ENCODE data around the gene DRG2. TPM values are rescaled to one million over a fixed set of nuclear protein-coding genes. Genes with fewer than 3 reads are reported as not detected.

DRG2 gene
- polyA plus RNA-seq, 1 donor from 2014 or later, result 40.6 TPM

- Histone ChIP-seq H3K9me3 (ENCODE audit: low read length) (no peaks in the 10 kb centered on the region), H3K9me2 (ENCODE audit: insufficient read depth, low read length) (no peaks in the 10 kb centered on the region), H3F3A (ENCODE audit: insufficient read depth, low read length, poor library complexity, severe bottlenecking) (no peaks in the 10 kb centered on the region), H3K27me3 (ENCODE audit: insufficient read depth, low read depth, low read length) (no peaks in the 10 kb centered on the region), H4K20me1 (ENCODE audit: insufficient read depth) (no peaks in the 10 kb centered on the region), H3K27ac (ENCODE audit: low read length) (no peak overlapping the region), H3K36me3 (ENCODE audit: insufficient read depth, low read length) (no peaks in the 10 kb centered on the region), H3K79me2 (replicated peaks; ENCODE audit: insufficient read depth, low read length) (no peaks in the 10 kb centered on the region), H3K4me2 (ENCODE audit: low read length) (no peak overlapping the region), H2AFZ (ENCODE audit: low read depth, low read length) (no peak overlapping the region), H3K9ac (ENCODE audit: low read length) (no peak overlapping the region), H3K4me3 (ENCODE audit: low read length) (no peak overlapping the region)
- TF ChIP-seq TAF1 (IDR thresholded peaks at IDR 0.05; ENCODE audit: low read depth) (no peak), EZH2 (IDR thresholded peaks at IDR 0.05; ENCODE audit: borderline replicate concordance, insufficient read depth, low read length, poor library complexity, severe bottlenecking) (no peak)
Observed at GRCh38 chr17:18065546-18065945, 22.2 kb upstream of the DRG2 start.

DNA sequence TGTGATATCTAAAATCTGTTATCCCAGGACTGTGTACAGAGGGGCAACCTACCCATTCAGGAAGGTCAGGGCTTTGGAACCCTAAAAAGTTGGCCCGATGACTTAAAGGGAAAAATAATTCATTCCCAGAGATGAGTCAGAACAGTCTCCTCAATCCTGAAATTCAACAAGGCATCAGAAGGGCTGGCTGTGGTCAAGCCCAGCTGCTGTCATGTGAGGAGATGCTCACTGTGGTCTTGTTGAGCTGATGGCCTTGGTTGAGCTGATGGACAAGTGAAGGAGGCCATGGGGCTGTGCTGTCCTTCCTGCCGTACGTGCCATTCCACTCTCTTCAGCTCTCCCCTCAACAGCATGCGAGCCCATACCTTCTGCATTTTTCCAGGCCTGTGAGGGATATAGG lies 20.9 kb upstream of the DRG2 start:
- H2AFZ ChIP-seq (ENCODE audit: low read depth, low read length), result no peak overlapping the region
- H3K27me3 ChIP-seq (ENCODE audit: insufficient read depth, low read depth, low read length), result no peaks in the 10 kb centered on the region
- H3K9ac ChIP-seq (ENCODE audit: low read length), result no peak overlapping the region
- H3K27ac ChIP-seq (ENCODE audit: low read length), result no peak overlapping the region
- no peaks in the 10 kb centered on the region for H3K9me2 ChIP-seq (ENCODE audit: insufficient read depth, low read length)
- H3K4me2 ChIP-seq (ENCODE audit: low read length), result no peak overlapping the region
- H4K20me1 ChIP-seq (ENCODE audit: insufficient read depth), result no peaks in the 10 kb centered on the region
- TF ChIP-seq RAD21 (conservative IDR thresholded peaks at IDR 0.05) (no peak), POLR2AphosphoS5 (IDR thresholded peaks at IDR 0.05) (no peak), EP300 (conservative IDR thresholded peaks at IDR 0.05; ENCODE audit: poor library complexity, severe bottlenecking) (no peak), MXI1 (conservative IDR thresholded peaks at IDR 0.05; ENCODE audit: poor library complexity, severe bottlenecking) (no peak), TAF1 (IDR thresholded peaks at IDR 0.05; ENCODE audit: low read depth) (no peak)
- TF ChIP-seq, protein P1, sequence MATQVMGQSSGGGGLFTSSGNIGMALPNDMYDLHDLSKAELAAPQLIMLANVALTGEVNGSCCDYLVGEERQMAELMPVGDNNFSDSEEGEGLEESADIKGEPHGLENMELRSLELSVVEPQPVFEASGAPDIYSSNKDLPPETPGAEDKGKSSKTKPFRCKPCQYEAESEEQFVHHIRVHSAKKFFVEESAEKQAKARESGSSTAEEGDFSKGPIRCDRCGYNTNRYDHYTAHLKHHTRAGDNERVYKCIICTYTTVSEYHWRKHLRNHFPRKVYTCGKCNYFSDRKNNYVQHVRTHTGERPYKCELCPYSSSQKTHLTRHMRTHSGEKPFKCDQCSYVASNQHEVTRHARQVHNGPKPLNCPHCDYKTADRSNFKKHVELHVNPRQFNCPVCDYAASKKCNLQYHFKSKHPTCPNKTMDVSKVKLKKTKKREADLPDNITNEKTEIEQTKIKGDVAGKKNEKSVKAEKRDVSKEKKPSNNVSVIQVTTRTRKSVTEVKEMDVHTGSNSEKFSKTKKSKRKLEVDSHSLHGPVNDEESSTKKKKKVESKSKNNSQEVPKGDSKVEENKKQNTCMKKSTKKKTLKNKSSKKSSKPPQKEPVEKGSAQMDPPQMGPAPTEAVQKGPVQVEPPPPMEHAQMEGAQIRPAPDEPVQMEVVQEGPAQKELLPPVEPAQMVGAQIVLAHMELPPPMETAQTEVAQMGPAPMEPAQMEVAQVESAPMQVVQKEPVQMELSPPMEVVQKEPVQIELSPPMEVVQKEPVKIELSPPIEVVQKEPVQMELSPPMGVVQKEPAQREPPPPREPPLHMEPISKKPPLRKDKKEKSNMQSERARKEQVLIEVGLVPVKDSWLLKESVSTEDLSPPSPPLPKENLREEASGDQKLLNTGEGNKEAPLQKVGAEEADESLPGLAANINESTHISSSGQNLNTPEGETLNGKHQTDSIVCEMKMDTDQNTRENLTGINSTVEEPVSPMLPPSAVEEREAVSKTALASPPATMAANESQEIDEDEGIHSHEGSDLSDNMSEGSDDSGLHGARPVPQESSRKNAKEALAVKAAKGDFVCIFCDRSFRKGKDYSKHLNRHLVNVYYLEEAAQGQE (IDR thresholded peaks at IDR 0.05; ENCODE audit: borderline replicate concordance), result no peak
- no peaks in the 10 kb centered on the region for H3F3A ChIP-seq (ENCODE audit: insufficient read depth, low read length, poor library complexity, severe bottlenecking)
- H3K36me3 ChIP-seq (ENCODE audit: insufficient read depth, low read length), result no peaks in the 10 kb centered on the region
- H3K4me3 ChIP-seq (ENCODE audit: low read length), result no peak overlapping the region
- H3K9me3 ChIP-seq (ENCODE audit: low read length), result no peaks in the 10 kb centered on the region
- H3K79me2 ChIP-seq (replicated peaks; ENCODE audit: insufficient read depth, low read length), result no peaks in the 10 kb centered on the region

DNA sequence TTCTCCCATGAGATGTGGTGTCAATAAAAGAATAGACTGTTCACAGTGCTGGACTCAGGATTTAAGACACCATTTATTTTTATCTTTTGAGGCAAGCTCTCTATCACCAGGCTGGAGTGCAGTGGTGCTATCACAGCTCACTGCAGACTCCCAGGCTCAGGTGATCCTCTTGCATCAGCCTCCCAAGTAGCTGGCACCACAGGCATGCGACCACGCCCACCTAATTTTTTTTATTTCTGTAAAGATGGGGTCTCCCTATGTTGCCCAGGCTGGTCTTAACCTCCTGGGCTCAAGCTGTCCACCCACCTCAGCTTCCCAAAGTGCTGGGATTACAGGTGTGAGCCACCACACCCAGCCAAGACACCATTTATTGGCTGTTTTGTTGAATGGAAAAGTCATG lies 18.6 kb upstream of the DRG2 start:
- H4K20me1 ChIP-seq (ENCODE audit: insufficient read depth), result no peaks in the 10 kb centered on the region
- no peaks in the 10 kb centered on the region for H3K9me3 ChIP-seq (ENCODE audit: low read length)
- no peak overlapping the region for H2AFZ ChIP-seq (ENCODE audit: low read depth, low read length)
- no peaks in the 10 kb centered on the region for H3K27me3 ChIP-seq (ENCODE audit: insufficient read depth, low read depth, low read length)
- H3K79me2 ChIP-seq (replicated peaks; ENCODE audit: insufficient read depth, low read length), result no peaks in the 10 kb centered on the region
- H3K4me2 ChIP-seq (ENCODE audit: low read length), result no peak overlapping the region
- no peak overlapping the region for H3K4me3 ChIP-seq (ENCODE audit: low read length)
- H3K27ac ChIP-seq (ENCODE audit: low read length), result no peak overlapping the region
- H3K36me3 ChIP-seq (ENCODE audit: insufficient read depth, low read length), result no peaks in the 10 kb centered on the region
- H3F3A ChIP-seq (ENCODE audit: insufficient read depth, low read length, poor library complexity, severe bottlenecking), result no peaks in the 10 kb centered on the region
- H3K9ac ChIP-seq (ENCODE audit: low read length), result no peak overlapping the region
- H3K9me2 ChIP-seq (ENCODE audit: insufficient read depth, low read length), result no peaks in the 10 kb centered on the region
- no peak for TF ChIP-seq MXI1 (conservative IDR thresholded peaks at IDR 0.05; ENCODE audit: poor library complexity, severe bottlenecking)
- no peak for TF ChIP-seq TAF1 (IDR thresholded peaks at IDR 0.05; ENCODE audit: low read depth)
- TF ChIP-seq EZH2 (IDR thresholded peaks at IDR 0.05; ENCODE audit: borderline replicate concordance, insufficient read depth, low read length, poor library complexity, severe bottlenecking), result no peak
- TF ChIP-seq CTCF (IDR thresholded peaks at IDR 0.05; ENCODE audit: poor library complexity, severe bottlenecking), result no peak
- TF ChIP-seq POLR2AphosphoS5 (IDR thresholded peaks at IDR 0.05), result no peak
- no peak for TF ChIP-seq SMC3 (conservative IDR thresholded peaks at IDR 0.05; ENCODE audit: poor library complexity)
- no peak for TF ChIP-seq EP300 (conservative IDR thresholded peaks at IDR 0.05; ENCODE audit: poor library complexity, severe bottlenecking)
- TF ChIP-seq, protein P1 (IDR thresholded peaks at IDR 0.05; ENCODE audit: borderline replicate concordance), result no peak
- no peak for TF ChIP-seq RAD21 (conservative IDR thresholded peaks at IDR 0.05)

Data from neural cell (in vitro differentiated cells).